NCI-H774 (cell line): ENCODE measurements around the gene PDX1.

ENCODE experiments used
- DNase-seq: peaks from one replicate; lab custom pipeline; 2025; lab: John Stamatoyannopoulos, UW

PDX1 gene

DNA sequence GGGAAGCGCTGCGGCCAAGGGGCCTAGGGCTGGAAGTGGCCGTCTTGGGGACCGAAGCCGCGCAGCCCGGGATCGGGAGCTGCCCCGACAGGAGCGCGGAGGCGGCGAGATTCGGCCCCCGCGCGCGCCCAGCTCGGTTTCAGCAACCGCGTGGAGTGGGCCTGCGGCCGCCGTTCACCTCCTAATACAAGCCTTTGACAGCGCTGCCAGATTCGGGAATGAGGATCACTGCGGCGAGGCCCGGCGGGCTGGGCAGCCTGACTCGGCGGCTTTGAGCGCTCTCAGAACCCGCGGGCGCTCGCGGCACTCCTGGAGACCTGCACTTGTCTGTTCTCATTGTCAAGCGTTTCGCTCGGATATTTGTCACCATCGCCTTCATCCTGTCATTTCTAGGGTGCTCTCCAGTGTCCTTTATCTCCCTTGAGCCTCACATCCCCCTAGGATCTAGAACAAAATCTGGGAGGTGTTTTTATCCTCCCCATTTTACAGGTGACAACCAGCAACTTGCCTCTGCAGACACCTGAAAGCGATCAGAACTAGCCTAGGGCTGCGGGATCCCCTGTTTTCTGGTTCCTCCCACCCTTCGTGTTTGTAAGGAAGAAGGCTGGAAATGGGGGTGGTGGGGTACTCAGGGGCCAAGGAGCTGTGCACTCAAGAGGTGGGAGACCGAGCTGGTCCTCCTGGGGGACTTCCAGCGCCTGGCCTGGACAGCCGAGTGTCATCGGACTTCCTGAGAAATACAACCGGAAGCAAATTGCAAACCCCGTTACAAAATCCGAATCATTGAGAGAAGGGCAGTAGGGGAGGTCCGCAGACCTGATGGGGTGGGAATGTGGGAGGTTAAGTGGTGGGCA lies 50.8 kb downstream of the PDX1 start:
- no peak for DNase-seq

DNA sequence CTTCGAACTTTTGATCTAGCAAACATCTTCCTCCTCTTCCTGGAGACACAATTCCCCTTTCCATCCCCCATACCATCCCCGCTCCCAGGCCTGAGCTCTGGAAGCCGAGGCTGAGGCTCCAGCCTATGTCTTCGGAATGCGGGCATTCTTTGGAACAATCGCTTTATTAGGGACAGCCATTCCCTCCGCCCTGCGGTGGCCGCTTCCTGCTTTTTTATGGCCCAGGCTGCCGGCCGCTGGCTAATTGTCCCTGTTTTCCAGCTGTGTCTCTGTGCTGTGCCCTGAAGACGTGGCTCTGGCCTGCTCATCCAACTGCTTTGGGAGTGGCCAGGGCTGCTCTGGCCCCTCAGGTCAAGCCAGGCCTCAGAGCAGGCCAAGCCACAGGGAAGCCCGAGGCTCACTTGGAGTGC lies 51.4 kb downstream of the PDX1 start:
- no peak for DNase-seq

DNA sequence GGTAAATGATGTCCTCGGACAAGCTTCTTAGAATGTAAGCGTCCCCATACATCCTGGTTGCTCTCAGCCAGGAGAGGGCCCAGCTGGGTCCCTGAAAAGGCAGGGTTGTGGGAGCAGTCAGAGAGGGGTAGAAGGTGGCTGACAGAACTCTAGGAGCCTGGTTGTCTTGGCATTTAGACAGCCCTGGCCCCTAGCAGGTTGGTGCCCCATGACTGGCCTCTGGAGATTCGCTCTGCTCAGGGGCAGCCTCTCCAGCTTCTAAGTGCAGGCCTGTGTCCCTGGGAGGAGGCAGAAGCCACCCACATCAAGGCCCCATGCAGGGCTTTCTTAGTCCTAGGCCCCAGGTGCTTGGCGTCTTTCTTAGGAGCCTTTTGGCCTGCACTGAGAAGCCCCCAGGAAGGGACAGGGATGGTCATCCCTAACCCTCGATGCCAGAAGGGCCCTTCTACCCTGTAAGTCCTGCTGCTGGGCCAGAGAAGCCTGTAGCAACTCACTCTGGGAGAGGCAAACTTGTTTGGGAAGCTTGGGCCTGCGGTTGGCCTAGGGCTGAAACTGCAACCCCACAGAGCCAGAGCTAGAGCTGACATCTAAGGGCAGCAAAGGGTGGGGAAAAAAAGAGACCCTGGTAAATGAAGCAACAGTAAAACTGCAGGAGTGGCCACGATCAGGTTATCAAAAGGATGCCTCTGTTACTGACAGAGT lies 52.1 kb downstream of the PDX1 start:
- DNase-seq = no peak

DNA sequence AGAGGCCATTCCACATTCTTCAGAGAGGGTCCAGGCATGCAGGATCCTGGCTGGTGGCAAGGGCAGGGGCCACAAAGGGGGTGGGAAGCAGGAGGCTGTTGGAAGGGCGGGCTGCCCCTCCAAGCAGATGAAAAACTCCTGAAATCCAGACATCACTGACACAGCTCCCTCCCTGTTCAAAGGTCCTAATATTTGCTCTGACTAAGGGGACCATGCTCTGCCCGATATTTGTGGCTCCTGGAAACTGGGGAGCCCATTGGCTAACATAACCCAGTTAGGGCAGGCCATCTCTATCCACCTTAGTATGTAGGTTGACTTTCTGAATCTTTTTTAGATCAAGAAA lies 52.6 kb downstream of the PDX1 start:
- DNase-seq = no peak

DNA sequence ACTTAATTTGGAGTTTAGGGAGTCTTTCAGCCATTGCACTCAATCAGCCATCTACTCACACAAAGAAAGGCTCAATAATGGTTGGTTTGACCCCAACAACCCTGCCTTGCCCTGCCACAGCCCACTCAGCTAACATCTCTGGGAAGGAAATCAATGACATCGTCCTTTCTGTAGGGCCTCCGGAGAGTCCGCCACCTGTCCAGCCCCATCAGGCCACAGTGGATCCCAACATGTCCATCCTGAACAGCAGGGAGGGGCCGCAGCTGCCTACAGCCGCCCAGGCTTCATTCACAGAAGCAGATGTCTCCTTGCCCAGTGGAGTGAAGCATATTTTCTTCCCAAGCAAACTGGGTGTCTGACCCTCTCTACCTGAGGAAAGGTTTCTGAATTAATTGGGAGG lies 53.5 kb downstream of the PDX1 start:
- no peak for DNase-seq

DNA sequence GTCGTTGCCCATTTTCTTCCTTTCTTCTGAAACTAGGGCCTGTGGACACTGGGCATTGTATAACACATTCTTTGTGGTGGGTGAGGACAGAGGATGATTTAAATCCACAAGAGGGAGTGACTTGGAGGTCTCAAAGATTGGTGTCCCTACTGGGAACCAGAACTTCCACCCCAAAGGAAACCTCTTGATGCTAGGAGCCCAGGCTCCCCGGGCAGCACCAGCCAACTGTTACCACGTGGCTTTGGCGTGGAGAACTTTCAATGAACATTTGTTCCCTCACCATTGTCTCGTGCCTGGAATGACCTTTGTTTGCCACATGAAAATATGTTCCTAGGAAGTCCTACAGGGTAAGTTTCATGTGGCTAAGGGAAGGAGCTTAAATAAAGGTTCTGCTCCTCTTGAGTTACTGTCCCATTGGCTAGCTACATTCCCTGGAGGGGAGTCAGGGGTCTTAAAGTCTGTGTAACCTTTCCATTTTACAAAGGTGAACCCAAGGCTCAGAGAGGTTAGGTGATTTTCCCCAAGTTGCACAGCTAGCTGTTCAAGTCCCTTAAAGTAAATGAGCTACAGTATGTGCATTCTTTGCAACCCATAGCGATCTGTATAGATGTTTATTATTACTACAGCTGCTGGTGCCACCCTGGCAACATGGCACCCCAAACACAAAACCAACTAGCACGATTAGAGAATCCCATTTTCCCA lies 54.3 kb downstream of the PDX1 start:
- no peak for DNase-seq
